Lung microvascular endothelial cell (primary cell): Measurements from ENCODE around the gene ZSCAN30. TPM values are rescaled to one million over a fixed set of nuclear protein-coding genes. Genes with fewer than 3 reads are reported as not detected.

ENCODE experiments used
- DNase-seq, 2 donors: peaks; one replicate each; pipeline versions ENCODE4 v3.0.0 to v3.0.0-alpha.2; 2010; ENCODE audit warnings: low read depth in 2 of 2
- total RNA-seq: library from RNA; depleted of rRNA; stranded (reverse); fragments of >200 nt; gene quantifications from 2 replicates; pipeline ENCODE4 v1.2.1, GENCODE V29; 2014

Gene ZSCAN30
- total RNA-seq, 1 donor from 2014 or later, result 6.9 TPM

DNA sequence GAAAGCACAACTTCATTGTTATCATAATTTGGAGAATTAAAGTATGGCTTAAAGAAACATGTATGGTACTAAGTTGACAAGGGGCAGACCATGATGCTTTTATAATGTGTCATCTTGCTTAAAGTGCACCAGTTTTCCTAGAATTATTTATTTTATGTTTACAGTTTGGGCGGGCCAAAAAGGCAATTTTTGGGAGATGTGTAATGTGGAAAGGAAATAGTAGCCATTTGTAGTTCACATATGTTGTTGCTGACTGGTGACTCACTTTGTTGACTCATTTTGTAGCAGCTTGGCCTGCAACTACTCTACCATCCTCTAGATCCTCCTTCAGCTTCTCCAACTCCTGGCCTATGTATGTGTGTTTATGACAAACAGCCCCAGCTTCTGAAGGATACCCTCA, 7.7 kb downstream of the ZSCAN30 start:
- peak; percentile 3 to 92 for DNase-seq

DNA sequence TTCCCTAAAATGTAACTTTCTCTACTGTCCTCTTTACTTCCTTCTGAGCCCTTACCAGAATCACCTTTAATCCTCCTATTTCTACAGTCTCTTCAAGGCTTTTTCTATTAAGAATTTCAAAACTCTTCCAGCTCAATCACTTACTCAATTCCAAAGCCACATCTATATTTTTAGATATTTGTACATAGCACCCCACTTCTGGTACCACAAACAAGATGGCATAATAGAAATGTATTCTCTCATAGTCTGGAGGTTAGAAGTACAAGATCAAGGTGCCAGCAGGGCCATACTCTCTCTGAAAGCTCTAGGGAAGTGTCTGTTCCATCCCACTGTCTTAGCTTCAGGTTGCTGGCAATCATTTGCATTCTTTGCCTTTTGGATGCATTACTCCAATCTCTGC, 11.1 kb downstream of the ZSCAN30 start:
- DNase-seq, result no peak

DNA sequence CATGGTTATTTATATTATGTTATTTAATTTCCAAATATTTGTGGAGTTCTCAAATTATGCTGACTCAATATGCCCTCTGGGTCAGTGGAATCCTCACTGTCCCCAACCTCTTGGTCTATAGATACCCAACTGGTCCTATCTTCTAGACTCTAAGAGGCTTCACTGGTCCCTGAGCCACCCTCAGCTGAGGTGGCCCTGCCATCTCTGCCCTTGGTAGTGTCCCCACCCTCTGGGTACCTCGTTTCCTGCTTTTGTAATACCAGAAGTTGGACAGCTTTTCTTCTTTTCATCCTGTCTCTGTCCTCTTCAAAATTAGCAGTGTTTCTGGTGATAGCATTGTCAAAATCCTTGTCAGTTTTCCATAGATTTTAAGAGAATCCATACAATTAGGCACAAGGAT, 11.9 kb downstream of the ZSCAN30 start:
- no peak for DNase-seq

DNA sequence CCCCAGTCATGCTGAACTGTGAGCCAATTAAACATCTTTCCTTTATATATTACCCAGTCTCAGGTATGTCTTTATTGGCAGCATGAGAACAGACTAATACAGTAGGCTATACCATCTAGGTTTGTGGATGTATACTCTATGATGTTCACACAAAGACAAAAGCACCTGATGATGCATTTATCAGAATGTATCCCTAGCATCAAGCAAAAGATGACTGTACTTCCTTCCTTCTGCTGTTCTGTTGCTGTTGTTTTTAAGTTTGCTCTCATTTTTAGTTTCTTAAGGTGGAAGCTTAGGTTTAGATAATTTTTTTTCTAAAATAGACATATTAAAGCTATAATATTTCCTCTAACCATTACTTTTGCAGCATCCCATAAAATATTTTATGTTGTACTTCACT, 12.4 kb downstream of the ZSCAN30 start:
- DNase-seq, result peak in 1 of 2 donors; percentile 68

DNA sequence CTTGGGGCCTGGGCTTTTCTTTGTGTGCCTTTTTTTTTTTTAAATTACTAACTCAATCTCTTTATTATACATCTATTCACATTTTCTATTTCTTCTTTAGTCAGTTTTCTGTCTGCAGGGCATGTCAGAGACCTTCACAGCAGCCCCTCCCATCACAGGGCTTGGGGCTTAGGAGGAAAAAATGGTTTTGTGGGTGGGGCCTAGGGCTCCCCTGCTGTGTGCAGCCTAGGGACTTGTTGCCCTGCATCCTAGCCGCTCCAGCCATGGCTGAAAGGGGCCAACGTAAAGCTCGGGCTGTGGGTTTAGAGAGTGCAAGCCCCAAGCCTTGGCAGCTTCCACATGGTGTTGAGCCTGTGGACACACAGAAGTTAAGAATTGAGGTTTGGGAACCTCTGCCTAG, 13.8 kb downstream of the ZSCAN30 start:
- DNase-seq, result no peak

DNA sequence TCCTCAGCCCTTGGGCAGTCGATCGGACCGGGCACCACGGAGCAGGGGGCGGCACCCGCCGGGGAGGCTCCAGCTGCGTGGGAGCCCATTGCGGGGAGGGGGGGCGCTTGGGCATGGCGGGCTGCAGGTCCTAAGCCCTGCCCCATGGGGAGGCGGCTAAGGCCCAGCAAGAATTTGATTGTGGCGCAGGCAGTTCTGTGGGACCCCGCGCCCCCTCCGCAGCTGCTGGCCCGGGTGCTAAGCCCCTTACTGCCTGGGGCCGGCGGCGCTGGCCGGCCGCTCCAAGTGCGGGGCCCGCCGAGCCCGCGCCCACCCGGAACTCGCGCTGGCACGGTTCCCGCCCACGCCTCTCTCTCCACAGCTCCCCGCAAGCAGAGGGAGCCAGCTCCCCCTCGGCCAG, 18.4 kb downstream of the ZSCAN30 start:
- no peak for DNase-seq

DNA sequence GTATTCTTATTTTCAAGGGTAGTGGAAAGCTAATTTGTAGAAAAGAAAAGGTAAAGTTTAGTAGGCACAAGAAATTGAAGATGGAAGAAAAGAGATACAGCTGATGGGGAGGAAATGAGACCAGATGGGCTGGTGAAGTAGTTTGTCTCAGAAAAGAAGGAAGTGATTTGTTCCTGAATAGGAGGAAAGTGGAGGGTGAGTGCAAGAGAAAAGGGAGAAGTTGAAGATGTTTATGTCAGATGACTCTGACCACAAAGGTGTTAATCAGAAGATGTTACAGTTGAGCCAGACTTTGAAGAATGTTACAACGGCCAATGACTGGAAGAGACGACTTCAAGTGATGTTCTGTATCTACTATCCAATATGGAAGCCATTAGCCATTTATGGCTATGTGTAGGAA, 21.2 kb downstream of the ZSCAN30 start:
- DNase-seq, result no peak

DNA sequence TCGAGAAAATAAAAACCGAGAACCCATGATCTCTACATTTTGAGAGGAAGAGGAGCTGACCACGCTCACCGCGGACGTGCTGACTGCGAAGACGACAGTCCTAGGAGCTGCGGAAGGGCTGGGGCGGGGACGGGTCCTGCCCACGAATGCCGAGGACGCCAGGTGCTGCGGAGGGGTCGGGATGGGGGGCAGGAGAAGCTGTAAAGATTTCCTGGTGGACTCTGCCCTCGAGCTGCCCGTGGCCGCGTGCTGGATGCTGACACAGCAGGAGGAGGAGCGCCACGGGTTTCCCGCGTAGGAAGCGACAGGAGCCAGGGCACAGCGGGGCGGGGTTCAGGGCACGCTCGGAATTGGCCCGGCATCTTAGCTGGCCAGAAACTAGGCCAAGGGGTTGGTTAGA, 22.2 kb downstream of the ZSCAN30 start:
- DNase-seq, result no peak

DNA sequence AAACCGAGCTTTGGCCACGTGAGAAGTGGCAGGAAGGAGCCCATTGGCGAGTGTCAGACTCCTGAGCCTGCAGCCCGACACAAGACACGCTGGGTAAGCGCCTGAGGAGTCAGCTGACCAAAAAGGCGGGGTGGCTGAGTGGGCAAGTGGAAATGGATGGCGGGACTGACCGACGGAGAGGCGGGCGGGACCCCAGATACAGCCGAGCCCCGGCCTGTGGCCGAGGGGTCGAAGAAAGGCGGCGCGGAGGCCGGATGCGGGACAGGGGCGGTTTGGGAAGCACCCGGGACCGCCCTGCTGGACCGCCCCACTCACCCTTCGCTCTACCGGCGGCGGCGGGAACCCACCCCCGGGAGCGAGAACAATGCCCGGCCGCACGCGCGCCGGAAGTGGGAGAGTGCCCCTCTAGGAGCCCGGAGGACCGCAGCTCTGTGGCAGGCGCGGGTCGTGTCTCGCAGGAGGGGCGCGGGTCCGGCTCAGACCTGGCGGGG, 22.8 kb downstream of the ZSCAN30 start:
- DNase-seq, result peak; percentile 58 to 82

DNA sequence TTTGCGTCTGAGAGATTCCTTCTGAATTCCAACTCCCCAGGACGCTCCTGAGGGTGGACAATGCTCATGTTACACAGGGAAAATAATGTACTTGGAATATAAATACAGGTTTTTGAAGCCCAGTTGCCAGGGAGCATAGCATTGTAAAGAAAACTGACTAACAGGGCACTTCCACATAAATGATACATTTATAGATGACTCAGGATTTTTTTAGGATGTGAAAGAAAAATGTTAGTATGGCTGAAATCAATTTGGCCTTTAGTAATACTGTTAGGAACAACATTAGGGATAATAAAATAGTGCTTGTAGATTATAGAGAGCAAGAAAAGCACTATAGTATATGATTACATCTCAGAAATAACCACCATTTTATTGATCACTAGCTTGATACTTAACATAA, 25.6 kb downstream of the ZSCAN30 start:
- DNase-seq, result no peak

DNA sequence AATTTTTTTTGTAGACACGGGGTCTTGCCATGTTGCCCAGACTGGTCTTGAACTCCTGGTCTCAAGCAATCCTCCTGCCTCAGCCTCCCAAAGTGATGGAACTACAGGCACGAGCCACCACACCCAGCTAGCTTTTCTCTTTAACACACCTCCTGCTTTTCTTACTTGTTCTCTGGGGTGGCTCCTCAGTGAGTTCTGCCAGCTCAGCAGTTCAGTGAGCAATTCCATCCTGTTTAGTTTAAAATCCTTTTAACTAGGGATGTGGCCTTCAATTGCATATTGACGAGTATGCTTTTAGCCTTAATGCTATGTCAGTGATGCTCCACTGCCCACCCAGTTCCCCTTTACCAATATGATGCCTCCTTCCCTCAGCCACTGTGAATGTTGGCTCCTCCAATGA, 33.1 kb downstream of the ZSCAN30 start:
- DNase-seq, result no peak

DNA sequence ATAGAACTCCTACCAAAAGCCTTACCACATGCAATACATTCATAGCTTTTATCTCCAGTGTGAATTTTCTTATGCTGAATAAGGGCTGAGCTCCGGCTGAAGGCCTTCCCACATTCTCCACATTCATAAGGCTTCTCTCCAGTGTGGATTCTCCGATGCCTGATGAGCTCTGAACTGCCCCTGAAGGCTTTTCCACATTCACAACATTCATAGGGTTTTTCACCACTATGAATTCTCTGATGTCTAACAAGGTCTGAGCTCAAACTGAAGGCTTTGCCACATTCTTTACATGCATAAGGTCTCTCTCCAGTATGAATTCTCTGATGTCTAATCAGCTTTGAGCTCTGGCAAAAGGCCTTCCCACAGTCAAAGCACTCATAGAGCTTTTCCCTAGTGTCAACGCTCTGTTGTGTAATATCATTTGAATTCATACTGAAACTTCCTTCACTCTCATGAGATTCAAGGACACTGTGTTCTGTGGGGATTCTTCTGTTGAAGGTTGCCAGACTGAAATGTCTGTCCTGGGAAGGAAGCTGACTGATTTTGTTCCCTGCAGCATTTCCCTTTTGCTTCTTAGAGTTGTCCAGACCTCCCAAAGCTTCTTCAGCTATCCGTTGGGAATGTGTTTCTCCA, 36.3 kb downstream of the ZSCAN30 start:
- no peak for DNase-seq

DNA sequence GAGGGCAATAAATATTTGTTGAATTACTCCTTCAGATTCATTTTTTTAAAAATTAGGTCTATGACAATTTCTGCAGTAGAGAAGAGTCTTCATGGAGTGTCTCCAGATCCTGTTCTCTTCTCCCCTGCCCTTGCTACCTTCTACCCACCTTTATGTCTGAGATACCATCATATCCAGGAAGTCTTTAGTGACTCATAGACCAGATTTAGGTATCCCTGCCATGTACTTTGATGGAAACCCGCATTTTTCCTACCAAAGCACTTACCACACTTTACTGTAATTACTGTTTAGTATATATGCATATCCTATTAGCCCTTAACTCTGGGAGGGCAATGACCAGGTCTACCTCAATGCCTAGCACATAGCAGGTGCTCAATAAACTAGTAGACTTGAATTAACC, 37.6 kb downstream of the ZSCAN30 start:
- DNase-seq, result no peak

DNA sequence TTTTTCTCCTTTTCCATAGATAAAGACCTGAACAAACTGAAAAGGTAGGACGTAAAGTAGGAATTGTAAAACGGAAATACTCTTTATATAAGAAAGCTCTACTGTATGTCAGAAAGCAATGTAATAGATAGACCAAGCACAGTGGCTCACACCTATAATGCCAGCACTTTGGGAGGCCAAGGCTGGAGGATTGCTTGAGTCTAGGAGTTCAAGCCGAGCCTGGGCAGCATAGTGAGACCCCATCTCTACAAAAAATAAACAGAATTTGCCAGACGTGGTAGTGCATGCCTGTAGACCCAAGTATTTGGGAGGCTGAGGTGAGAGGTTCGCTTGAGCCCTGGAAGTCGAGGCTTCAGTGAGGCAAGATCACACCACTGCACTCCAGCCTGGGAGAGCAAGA, 41.6 kb downstream of the ZSCAN30 start:
- DNase-seq, result no peak

DNA sequence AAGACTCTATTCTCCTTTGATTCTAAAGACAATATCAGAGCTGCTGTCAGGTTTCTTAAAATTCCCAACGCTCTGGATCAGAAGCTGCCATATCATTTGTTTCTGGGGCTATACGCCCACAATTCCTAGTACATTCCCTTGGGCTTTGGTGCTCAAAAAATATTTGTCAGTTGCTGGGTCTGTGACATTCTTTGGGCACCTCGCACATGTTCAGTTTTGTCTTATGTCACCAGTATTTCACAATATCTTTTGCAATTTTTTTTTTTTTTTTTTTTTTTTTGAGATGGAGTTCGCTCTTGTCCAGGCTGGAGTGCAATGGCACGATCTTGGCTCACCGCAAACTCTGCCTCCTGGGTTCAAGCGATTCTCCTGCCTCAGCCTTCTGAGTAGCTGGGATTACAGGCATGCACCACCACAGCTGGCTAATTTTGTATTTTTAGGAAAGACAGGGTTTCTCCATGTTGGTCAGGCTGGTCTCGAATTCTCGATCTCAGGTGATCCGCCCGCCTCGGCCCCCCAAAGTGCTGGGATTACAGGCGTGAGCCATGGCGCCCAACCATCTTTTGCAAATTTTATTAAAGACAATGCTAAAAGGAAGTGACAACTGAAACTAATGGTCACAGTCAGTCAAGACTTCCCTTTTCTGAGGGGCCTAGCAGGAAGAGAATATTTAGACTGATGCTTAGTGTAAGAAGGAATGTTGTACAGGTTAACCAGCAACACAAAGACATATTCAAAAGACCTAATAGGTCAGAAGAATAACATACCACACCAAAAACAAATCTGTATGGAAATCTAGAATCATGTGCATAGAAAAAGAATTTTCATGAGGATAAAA, 42.4 kb downstream of the ZSCAN30 start:
- DNase-seq, result no peak

DNA sequence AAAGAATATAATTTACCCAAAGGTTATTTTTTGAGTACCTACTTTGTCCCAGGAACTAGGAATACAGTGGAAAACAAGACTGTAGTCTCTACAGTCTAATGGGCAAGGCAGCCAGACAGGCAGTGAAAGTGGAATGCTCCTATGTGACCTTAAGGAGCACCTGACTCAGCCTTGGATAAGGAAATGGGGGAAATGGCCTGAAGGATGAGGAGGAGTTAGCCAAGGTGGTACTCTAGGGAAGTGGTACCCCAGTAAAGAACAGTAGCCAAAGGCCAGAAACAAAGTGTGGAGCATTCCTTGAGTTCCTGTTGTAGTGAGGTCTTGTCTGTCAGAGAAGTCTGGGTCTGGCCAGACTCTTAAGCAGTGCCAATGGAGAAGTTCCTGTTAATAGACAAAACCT, 43.2 kb downstream of the ZSCAN30 start:
- DNase-seq, result no peak

DNA sequence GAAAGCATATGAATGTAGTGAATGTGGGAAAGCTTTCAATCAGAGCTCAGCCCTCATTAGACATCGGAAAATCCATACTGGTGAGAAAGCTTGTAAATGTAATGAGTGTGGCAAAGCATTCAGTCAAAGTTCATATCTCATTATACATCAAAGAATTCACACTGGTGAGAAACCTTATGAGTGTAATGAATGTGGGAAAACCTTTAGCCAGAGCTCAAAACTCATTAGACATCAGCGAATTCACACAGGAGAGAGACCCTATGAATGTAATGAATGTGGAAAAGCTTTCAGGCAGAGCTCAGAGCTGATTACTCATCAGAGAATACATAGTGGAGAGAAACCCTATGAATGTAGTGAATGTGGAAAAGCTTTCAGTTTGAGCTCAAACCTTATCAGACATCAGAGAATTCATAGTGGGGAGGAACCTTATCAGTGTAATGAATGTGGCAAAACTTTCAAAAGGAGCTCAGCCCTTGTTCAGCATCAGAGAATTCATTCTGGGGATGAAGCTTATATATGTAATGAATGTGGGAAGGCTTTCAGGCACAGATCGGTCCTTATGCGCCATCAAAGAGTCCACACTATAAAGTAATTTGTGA, 44.2 kb downstream of the ZSCAN30 start:
- no peak for DNase-seq

DNA sequence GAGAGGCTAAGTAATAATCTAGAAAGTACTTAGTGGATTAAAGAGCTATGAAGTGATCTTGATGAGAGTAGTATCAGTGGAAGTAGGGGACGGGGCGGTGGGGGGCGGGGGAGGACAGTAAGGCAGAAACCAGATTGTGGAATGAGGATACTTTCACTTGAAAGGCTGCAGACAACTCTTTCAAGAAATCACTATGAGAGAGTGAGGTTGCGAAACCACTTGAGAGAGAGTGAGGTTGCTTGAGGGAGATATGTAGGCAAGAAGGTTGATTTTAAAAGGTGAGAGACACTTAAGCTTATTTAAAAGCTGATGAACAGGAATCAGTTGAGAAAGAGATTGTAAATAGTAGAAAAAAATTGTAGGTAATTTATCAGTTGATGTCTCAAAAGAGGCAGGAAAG, 45.4 kb downstream of the ZSCAN30 start:
- no peak for DNase-seq

DNA sequence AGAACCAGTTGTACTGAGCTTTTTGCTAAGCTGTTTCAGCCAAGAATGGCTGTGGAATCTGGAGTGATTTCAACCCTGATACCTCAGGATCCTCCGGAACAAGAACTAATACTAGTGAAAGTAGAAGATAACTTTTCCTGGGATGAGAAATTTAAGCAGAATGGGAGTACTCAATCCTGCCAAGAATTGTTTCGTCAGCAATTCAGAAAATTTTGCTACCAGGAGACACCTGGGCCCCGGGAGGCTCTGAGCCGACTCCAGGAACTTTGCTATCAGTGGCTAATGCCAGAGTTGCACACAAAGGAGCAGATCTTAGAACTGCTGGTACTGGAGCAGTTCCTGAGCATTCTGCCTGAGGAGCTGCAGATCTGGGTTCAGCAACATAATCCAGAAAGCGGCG, 47.6 kb downstream of the ZSCAN30 start:
- peak in 1 of 2 donors; percentile 10 for DNase-seq

DNA sequence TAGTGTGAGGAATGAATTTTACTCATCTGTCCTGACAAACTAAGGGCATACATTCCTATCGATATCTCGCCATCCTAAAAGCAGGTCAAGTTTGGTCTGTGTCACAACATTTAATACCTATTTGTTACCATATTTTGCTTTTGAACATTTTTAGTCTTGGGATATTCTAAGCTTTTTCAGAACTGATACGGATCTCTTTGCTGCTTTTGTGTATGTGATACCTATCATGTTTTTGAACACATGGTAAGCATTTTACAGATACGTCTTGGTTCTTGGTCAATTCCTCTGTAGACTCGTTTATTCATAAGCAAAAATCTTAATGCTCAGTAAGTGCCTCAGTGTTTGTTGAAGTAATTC, 48.6 kb downstream of the ZSCAN30 start:
- no peak for DNase-seq

DNA sequence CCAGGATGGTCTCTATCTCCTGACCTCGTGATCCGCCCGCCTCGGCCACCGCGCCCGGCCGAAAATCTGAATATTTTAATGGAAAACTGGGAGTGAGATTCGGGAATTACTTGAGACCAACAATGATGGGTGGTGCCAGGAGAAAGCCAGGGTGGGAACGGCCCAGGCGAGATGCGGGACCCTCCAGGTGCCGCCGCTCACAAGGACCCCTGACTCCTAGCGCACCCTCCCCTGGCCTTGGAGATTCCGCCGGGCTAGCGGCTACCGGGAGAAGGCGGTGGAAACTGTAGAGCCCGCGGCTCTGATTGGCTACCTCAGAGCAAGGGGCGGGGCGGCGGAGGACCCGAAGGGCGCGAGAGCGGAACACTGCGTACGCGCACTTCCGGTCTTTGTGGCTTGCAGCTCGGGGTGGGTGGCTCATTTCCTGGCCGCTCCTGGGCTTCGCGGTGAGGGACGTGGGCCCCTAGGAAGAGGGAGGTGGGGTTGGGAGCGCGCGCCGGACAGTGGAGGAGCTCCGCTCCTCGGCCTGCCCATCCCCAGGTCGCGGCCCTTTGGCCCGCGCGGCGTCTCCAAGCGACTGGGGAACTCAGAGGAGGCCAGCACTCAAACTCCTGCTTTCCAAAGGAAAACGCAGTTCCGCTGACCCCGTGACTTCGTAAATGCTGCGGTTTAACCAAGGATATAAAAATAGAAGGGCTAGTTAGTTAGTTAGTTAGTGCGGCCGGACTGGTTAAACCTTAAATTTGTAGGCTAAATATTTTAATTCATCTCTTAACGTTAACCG, 49.2 kb downstream of the ZSCAN30 start, which contains the start of gene ZNF397:
TSS of gene ZNF397 (plus strand) at position 371 of the 784 bp plus-strand sequence. CDS start 1,437 bp downstream, outside the sequence.
- DNase-seq, result peak; percentile 97 to 98

DNA sequence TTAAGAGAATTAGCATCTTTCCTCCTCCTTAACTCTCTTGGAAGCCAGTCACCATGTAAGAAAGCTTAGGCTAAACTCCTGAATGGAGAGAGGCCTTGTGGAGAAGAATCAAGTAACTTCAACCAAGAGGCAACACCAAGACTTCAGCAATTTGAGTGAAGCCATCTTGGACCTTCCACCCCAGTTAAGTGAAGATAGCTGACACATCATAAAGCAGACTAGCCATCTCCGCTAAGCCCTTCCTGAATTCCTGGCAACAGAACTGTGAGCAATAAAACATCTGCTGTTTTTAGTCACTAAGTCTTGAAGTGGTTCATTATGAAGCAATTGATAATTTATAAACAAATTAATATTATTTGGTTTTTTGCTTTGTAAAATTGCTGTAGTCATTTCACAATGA, 50.7 kb downstream of the ZSCAN30 start:
- DNase-seq, result no peak
